Measurements from ENCODE around the gene SHISA2.

- no peak for TF ChIP-seq TCF12 (IDR thresholded peaks at IDR 0.05; ENCODE audit: low read depth)
- TF ChIP-seq MAX (IDR thresholded peaks at IDR 0.05), result no peak
- TF ChIP-seq CEBPB (IDR thresholded peaks at IDR 0.05), result no peak
- no peak for TF ChIP-seq TEAD4 (IDR thresholded peaks at IDR 0.05)
- no peak for TF ChIP-seq EP300 (IDR thresholded peaks at IDR 0.05; ENCODE audit: borderline replicate concordance)
- TF ChIP-seq YY1 (IDR thresholded peaks at IDR 0.05; ENCODE audit: low read depth), result no peak
- TF ChIP-seq CREB1 (IDR thresholded peaks at IDR 0.05; ENCODE audit: low read depth), result no peak
- TF ChIP-seq USF1 (IDR thresholded peaks at IDR 0.05), result no peak
- TF ChIP-seq NFIC (IDR thresholded peaks at IDR 0.05), result no peak
These were observed 3.1 kb upstream of the SHISA2 start for GRCh38 chr13:26054896-26055295.
